PFSK-1 (cell line): ENCODE measurements around the gene SLC16A7.

Source experiments
- POLR2AphosphoS5 ChIP-seq: IDR thresholded peaks from 2 replicates; pipeline ENCODE4 v1.6.1; 2012; ENCODE audit warnings: low read depth, mild to moderate bottlenecking, control low read depth, low read length, moderate library complexity
- TF ChIP-seq, protein P1 (sequence below), 2 experiments: IDR thresholded peaks; 2 replicates each; pipeline versions ENCODE4 v1.6.1 to v1.8.0; 2011 to 2012; ENCODE audit warnings: low read depth in 2 of 2, low read length in 2 of 2, control low read depth in 1 of 2, inconsistent platforms in 1 of 2, mild to moderate bottlenecking in 1 of 2, moderate library complexity in 1 of 2; ENCODE audit not compliant: insufficient read depth in 1 of 2

DNA sequence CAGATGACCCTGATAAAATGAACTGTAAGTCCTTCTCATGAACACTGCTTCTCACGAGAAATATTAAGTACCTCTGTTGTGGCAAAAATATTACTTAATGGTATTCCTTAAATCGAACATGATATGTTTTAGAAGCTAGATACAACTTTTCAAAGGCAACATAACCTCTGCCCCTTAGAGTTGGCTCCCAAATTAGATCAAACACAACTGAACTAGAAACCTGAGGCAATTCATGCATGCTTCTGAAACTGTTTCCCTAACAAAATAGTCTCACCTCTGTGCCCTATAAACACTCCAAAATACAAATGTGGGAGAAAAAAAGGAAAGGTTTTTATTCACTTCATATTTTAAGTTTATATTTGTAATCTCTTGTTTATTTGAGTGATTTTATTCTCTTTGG is 121.6 kb downstream of the SLC16A7 start:
- TF ChIP-seq, protein P1, sequence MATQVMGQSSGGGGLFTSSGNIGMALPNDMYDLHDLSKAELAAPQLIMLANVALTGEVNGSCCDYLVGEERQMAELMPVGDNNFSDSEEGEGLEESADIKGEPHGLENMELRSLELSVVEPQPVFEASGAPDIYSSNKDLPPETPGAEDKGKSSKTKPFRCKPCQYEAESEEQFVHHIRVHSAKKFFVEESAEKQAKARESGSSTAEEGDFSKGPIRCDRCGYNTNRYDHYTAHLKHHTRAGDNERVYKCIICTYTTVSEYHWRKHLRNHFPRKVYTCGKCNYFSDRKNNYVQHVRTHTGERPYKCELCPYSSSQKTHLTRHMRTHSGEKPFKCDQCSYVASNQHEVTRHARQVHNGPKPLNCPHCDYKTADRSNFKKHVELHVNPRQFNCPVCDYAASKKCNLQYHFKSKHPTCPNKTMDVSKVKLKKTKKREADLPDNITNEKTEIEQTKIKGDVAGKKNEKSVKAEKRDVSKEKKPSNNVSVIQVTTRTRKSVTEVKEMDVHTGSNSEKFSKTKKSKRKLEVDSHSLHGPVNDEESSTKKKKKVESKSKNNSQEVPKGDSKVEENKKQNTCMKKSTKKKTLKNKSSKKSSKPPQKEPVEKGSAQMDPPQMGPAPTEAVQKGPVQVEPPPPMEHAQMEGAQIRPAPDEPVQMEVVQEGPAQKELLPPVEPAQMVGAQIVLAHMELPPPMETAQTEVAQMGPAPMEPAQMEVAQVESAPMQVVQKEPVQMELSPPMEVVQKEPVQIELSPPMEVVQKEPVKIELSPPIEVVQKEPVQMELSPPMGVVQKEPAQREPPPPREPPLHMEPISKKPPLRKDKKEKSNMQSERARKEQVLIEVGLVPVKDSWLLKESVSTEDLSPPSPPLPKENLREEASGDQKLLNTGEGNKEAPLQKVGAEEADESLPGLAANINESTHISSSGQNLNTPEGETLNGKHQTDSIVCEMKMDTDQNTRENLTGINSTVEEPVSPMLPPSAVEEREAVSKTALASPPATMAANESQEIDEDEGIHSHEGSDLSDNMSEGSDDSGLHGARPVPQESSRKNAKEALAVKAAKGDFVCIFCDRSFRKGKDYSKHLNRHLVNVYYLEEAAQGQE (IDR thresholded peaks at IDR 0.05; ENCODE audit: insufficient read depth in 1 of 2, low read depth in 2 of 2, low read length in 2 of 2): no peak
- no peak for TF ChIP-seq POLR2AphosphoS5
